NK-92 treated with Interleukin-12 subunit alpha and Interleukin-12 subunit beta, amount 100 ng/mL, for 24 hours (cell line): ENCODE measurements around the gene PGAP3.

ENCODE experiments used
- DNase-seq: peaks from one replicate; lab custom pipeline; 2025; lab: John Stamatoyannopoulos, UW

The PGAP3 gene

GRCh38 chr17:39636927-39637736 lies 50.7 kb downstream of the PGAP3 start, which contains the start of gene STARD3:
STARD3 (plus strand) TSS chr17:39637144; CDS start chr17:39653532, 16,388 bp downstream.
- peak; percentile 86 for DNase-seq

GRCh38 chr17:39636587-39636926 lies 51.3 kb downstream of the PGAP3 start:
- no peak for DNase-seq

GRCh38 chr17:39635614-39636176 lies 52.2 kb downstream of the PGAP3 start:
- no peak for DNase-seq

- no peak for DNase-seq
Measured at GRCh38 chr17:39634384-39634871, 53.4 kb downstream of the PGAP3 start.

- DNase-seq = no peak
Measured at GRCh38 chr17:39633570-39634183, 54.2 kb downstream of the PGAP3 start.

GRCh38 chr17:39632153-39632941 lies 55.5 kb downstream of the PGAP3 start:
- no peak for DNase-seq

- no peak for DNase-seq
Measured at GRCh38 chr17:39631403-39631802, 56.5 kb downstream of the PGAP3 start.

GRCh38 chr17:39629898-39630297 lies 58.0 kb downstream of the PGAP3 start:
- no peak for DNase-seq

- DNase-seq = no peak
Measured at GRCh38 chr17:39629494-39629880, 58.4 kb downstream of the PGAP3 start.

- DNase-seq = no peak
Measured at GRCh38 chr17:39628655-39629493, 59.0 kb downstream of the PGAP3 start.

- no peak for DNase-seq
Measured at GRCh38 chr17:39627712-39628516, 59.9 kb downstream of the PGAP3 start.

- DNase-seq = no peak
Measured at GRCh38 chr17:39627047-39627711, 60.7 kb downstream of the PGAP3 start.

GRCh38 chr17:39626171-39627046 lies 61.4 kb downstream of the PGAP3 start, which contains the start of gene PPP1R1B:
PPP1R1B (plus strand) TSS chr17:39626952; CDS start chr17:39627393, 441 bp downstream.
- no peak for DNase-seq

GRCh38 chr17:39625198-39625785 lies 62.6 kb downstream of the PGAP3 start:
- no peak for DNase-seq

GRCh38 chr17:39624313-39624712 lies 63.5 kb downstream of the PGAP3 start:
- DNase-seq = no peak

GRCh38 chr17:39623356-39623950 lies 64.4 kb downstream of the PGAP3 start:
- DNase-seq = peak; percentile 65

GRCh38 chr17:39622380-39623006 lies 65.4 kb downstream of the PGAP3 start:
- no peak for DNase-seq
